HepG2 (cell line): Measurements from ENCODE around the gene SATB1. TPM values are rescaled to one million over a fixed set of nuclear protein-coding genes. Genes with fewer than 3 reads are reported as not detected.

ENCODE experiments used
- ATF7-NPFF ChIP-seq: sonication (generic); formaldehyde crosslinking; IDR thresholded peaks from 2 replicates; pipeline ENCODE4 v1.8.1; 2023; ENCODE audit warnings: mild to moderate bottlenecking, low read depth, missing genetic modification reagents, moderate library complexity
- EHMT2 ChIP-seq: fragments of 200-600 bp; sonication (generic); IDR thresholded peaks from 2 replicates; pipeline ENCODE4 v1.7.0; 2017; ENCODE audit warnings: antibody characterized with exemption, low read depth, low read length, borderline replicate concordance
- MBNL3 ChIP-seq: fragments of 250-450 bp; sonication (Bioruptor Pico); conservative IDR thresholded peaks from 2 replicates; pipeline ENCODE4 v1.8.0; 2022; ENCODE audit warnings: mild to moderate bottlenecking, inconsistent platforms
- MYPOP ChIP-seq: sonication (generic); formaldehyde crosslinking; IDR thresholded peaks from 2 replicates; pipeline ENCODE4 v1.8.1; 2023; ENCODE audit warnings: mild to moderate bottlenecking, moderate library complexity, missing genetic modification reagents
- RBM39 ChIP-seq: fragments of 200-400 bp; formaldehyde crosslinking; IDR thresholded peaks from one replicate; pipeline ENCODE4 v1.6.1; 2018; ENCODE audit warnings: antibody characterized with exemption, mild to moderate bottlenecking, low read depth, low read length; ENCODE audit not compliant: poor library complexity, severe bottlenecking
- TBL1XR1 ChIP-seq: fragments of 150-350 bp; IDR thresholded peaks from 2 replicates; pipeline ENCODE4 v1.6.1; 2014; ENCODE audit warnings: borderline replicate concordance, low read length; ENCODE audit not compliant: partially characterized antibody
- TFDP2 ChIP-seq: sonication (generic); formaldehyde crosslinking; IDR thresholded peaks from 2 replicates; pipeline ENCODE4 v1.4.0; 2020; ENCODE audit warnings: missing genetic modification reagents
- U2AF2 ChIP-seq: fragments of 200-400 bp; formaldehyde crosslinking; IDR thresholded peaks from 2 replicates; pipeline ENCODE4 v1.6.1; 2017; ENCODE audit warnings: low read depth, mild to moderate bottlenecking, low read length
- ZNF142 ChIP-seq: sonication (generic); formaldehyde crosslinking; IDR thresholded peaks from 2 replicates; pipeline ENCODE4 v1.4.0; 2020; ENCODE audit warnings: missing genetic modification reagents
- polyA plus RNA-seq, 8 experiments: library from polyadenylated mRNA; depleted of rRNA in 3 of 8; stranded (reverse) in 7 of 8; unstranded in 1 of 8; fragments of >200 nt; fragmentation: Illumina TruSeq in 4 of 8; extraction: Trizol in 4 of 8; gene quantifications; 2 replicates each; pipeline versions ENCODE4 v1.2.1 to v1.2.3, GENCODE V29; 2011 to 2016; ENCODE audit warnings: low read depth in 4 of 8, missing spikeins in 1 of 8, mixed read lengths in 1 of 8; ENCODE audit not compliant: insufficient read depth in 1 of 8
- total RNA-seq, 5 experiments: library from RNA; depleted of rRNA; stranded (reverse); fragments of >200 nt; fragmentation: Illumina TruSeq; extraction: Trizol; gene quantifications; 2 replicates each; pipeline ENCODE4 v1.2.3, GENCODE V29; 2016; ENCODE audit warnings: low read depth in 1 of 5
- TF ChIP-seq, protein P1 (sequence below): sonication (generic); formaldehyde crosslinking; IDR thresholded peaks from 2 replicates; pipeline ENCODE4 v1.5.1; 2020; ENCODE audit warnings: mild to moderate bottlenecking, missing genetic modification reagents, borderline replicate concordance

Gene SATB1
- total and polyA plus RNA-seq, 2 of the 13 experiments (the other 11 are each of a cell fraction or from before 2014, with no cell fraction given), result 0.03 TPM; not detected in 1

DNA sequence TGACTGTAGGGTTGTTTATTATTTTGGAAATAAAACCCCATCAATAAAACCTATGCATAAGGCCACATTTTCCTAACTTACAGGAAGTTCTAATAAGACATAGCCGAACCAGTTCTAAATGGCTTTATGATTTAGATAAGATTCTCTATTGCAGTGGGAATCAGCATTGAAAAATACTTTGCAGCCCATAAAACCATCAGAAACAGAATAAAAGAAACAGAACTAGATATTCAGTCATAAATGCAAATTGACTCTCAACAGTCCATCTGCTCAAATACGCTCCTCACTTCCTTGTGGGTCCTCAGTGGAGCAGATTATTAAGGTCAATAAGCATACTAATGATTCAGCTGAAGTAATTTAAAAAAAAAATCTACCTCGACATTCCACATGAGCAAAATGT, 8.8 kb downstream of the SATB1 start (continued):
- TF ChIP-seq RBM39, result no peak
- TF ChIP-seq ZNF142, result no peak
- no peak for TF ChIP-seq ATF7-NPFF
- no peak for TF ChIP-seq U2AF2
- TF ChIP-seq TBL1XR1, result no peak
- no peak for TF ChIP-seq EHMT2
- TF ChIP-seq, protein P1, sequence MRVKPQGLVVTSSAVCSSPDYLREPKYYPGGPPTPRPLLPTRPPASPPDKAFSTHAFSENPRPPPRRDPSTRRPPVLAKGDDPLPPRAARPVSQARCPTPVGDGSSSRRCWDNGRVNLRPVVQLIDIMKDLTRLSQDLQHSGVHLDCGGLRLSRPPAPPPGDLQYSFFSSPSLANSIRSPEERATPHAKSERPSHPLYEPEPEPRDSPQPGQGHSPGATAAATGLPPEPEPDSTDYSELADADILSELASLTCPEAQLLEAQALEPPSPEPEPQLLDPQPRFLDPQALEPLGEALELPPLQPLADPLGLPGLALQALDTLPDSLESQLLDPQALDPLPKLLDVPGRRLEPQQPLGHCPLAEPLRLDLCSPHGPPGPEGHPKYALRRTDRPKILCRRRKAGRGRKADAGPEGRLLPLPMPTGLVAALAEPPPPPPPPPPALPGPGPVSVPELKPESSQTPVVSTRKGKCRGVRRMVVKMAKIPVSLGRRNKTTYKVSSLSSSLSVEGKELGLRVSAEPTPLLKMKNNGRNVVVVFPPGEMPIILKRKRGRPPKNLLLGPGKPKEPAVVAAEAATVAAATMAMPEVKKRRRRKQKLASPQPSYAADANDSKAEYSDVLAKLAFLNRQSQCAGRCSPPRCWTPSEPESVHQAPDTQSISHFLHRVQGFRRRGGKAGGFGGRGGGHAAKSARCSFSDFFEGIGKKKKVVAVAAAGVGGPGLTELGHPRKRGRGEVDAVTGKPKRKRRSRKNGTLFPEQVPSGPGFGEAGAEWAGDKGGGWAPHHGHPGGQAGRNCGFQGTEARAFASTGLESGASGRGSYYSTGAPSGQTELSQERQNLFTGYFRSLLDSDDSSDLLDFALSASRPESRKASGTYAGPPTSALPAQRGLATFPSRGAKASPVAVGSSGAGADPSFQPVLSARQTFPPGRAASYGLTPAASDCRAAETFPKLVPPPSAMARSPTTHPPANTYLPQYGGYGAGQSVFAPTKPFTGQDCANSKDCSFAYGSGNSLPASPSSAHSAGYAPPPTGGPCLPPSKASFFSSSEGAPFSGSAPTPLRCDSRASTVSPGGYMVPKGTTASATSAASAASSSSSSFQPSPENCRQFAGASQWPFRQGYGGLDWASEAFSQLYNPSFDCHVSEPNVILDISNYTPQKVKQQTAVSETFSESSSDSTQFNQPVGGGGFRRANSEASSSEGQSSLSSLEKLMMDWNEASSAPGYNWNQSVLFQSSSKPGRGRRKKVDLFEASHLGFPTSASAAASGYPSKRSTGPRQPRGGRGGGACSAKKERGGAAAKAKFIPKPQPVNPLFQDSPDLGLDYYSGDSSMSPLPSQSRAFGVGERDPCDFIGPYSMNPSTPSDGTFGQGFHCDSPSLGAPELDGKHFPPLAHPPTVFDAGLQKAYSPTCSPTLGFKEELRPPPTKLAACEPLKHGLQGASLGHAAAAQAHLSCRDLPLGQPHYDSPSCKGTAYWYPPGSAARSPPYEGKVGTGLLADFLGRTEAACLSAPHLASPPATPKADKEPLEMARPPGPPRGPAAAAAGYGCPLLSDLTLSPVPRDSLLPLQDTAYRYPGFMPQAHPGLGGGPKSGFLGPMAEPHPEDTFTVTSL (CRISPR knock-in tag), result no peak
- no peak for TF ChIP-seq TFDP2 (CRISPR knock-in tag)
- no peak for TF ChIP-seq MBNL3 (CRISPR knock-in tag)
- no peak for TF ChIP-seq MYPOP (CRISPR knock-in tag)
